GM12865 (cell line): ENCODE data around the gene ZNF155.
A peak's percentile ranks its signal among the peaks of the same experiment; 100 is the strongest.
"Not testable (repeated sequence)": the region's sequence is repeated elsewhere in the genome, so short reads cannot be mapped to it uniquely, and the experiment has no call there.

ENCODE experiments used
- DNase-seq: peaks from one replicate; pipeline ENCODE4 v3.0.0; 2010; ENCODE audit warnings: low read depth
- H3K4me3 ChIP-seq: 2 replicates; pipeline ENCODE4 v1.5.1; 2011; ENCODE audit warnings: mild to moderate bottlenecking, low read depth, low read length, control low read depth
- CTCF ChIP-seq: IDR thresholded peaks from 2 replicates; pipeline ENCODE4 v1.5.1; 2011; ENCODE audit warnings: low read length, control low read depth, low read depth, inconsistent platforms; ENCODE audit not compliant: insufficient read depth; ENCODE audit errors: missing control alignments

ZNF155 gene

GRCh38 chr19:43983912-43984686, at the start of gene ZNF155:
Gene ZNF155 (plus strand): TSS chr19:43984188. CDS start chr19:43988544, 4,356 bp downstream.
- peak; percentile 87 for DNase-seq
- peak within 1 kb of the TSS; percentile 59 for H3K4me3 ChIP-seq
- TF ChIP-seq CTCF, result no peak

- no peak for TF ChIP-seq CTCF
- peak; percentile 92 for DNase-seq
- peak within 1 kb of the TSS; percentile 76 for H3K4me3 ChIP-seq
Measured at GRCh38 chr19:43934985-43935708, 48.8 kb upstream of the ZNF155 start, which contains the start of gene ZNF45. Gene ZNF45 (minus strand): TSS chr19:43935282. CDS start chr19:43922185, 13,097 bp downstream.

- H3K4me3 ChIP-seq, result no peak overlapping the region
Measured at GRCh38 chr19:43936188-43936587, 47.8 kb upstream of the ZNF155 start.

GRCh38 chr19:43939557-43940260, 44.3 kb upstream of the ZNF155 start:
- DNase-seq, result no peak
- no peak for TF ChIP-seq CTCF
- no peak overlapping the region for H3K4me3 ChIP-seq

More at GRCh38 chr19:43936188-43936587, 47.8 kb upstream of the ZNF155 start:
- no peak for TF ChIP-seq CTCF
- DNase-seq, result no peak

- no peak for TF ChIP-seq CTCF
- H3K4me3 ChIP-seq, result no peak overlapping the region
- DNase-seq, result no peak
Measured at GRCh38 chr19:43940719-43941118, 43.3 kb upstream of the ZNF155 start.

GRCh38 chr19:43941209-43941608, 42.8 kb upstream of the ZNF155 start:
- no peak for TF ChIP-seq CTCF
- no peak overlapping the region for H3K4me3 ChIP-seq
- DNase-seq, result no peak

- not testable (repeated sequence) for DNase-seq, H3K4me3 ChIP-seq
Measured at GRCh38 chr19:43947412-43947811, 36.6 kb upstream of the ZNF155 start.

- not testable (repeated sequence) for DNase-seq, H3K4me3 ChIP-seq
Measured at GRCh38 chr19:43949803-43950202, 34.2 kb upstream of the ZNF155 start.
